Measurements from ENCODE around the gene SH3BP2. TPM values are rescaled to one million over a fixed set of nuclear protein-coding genes. Genes with fewer than 3 reads are reported as not detected.

The SH3BP2 gene
- 7.1 and 9.1 TPM in 2 replicates for total RNA-seq

GRCh38 chr4:2792711-2793585 is at the start of gene SH3BP2:
TSS of gene SH3BP2 (plus strand) at chr4:2793085. CDS start at chr4:2820618, 27,533 bp downstream.

GRCh38 chr4:2755821-2756690 is 36.8 kb upstream of the SH3BP2 start, which contains the start of gene TNIP2:
TSS of gene TNIP2 (minus strand) at chr4:2756336. CDS start at chr4:2756289, 47 bp downstream.

GRCh38 chr4:2843263-2843940 is 50.5 kb downstream of the SH3BP2 start, which contains the start of gene ADD1:
TSS of gene ADD1 (plus strand) at chr4:2843844. CDS start at chr4:2875916, 32,072 bp downstream.

Other genes starting within 250 kb of the SH3BP2 start
- gene TNIP2, start 36.7 kb upstream of the SH3BP2 start, total RNA-seq = 44.6 and 47.7 TPM in 2 replicates
- 173 and 187 TPM in 2 replicates for gene ADD1, start 50.8 kb downstream of the SH3BP2 start, total RNA-seq
- gene NOP14, start 170.3 kb downstream of the SH3BP2 start, total RNA-seq = 18.3 and 22.9 TPM in 2 replicates
- 3.4 and 3.6 TPM in 2 replicates for gene GRK4, start 170.5 kb downstream of the SH3BP2 start, total RNA-seq

Measured in aortic smooth muscle cell (primary cell).